HL-60/S4 (cell line): ENCODE results near the gene EPHA4.

Experiments used
- in situ Hi-C: fragments of 300-500 bp; cut with MboI; formaldehyde crosslinking; loops from 2 replicates; pipeline ENCODE4 v1.14.3; 2022; ENCODE audit warnings: low sequenced_read_pairs

Gene EPHA4

GRCh38 chr2:221572219-221572820 lies at the start of gene EPHA4:
Gene EPHA4 (minus strand): TSS chr2:221572304. CDS start chr2:221572248, 56 bp downstream.
- in situ Hi-C loops = loop anchor here (25.0 kb wide), 1 partner anchor 885 kb away; no protein-coding TSS in a partner anchor

- in situ Hi-C loops = no loop called here
Observed at GRCh38 chr2:221618007-221618406, 45.9 kb upstream of the EPHA4 start.

DNA sequence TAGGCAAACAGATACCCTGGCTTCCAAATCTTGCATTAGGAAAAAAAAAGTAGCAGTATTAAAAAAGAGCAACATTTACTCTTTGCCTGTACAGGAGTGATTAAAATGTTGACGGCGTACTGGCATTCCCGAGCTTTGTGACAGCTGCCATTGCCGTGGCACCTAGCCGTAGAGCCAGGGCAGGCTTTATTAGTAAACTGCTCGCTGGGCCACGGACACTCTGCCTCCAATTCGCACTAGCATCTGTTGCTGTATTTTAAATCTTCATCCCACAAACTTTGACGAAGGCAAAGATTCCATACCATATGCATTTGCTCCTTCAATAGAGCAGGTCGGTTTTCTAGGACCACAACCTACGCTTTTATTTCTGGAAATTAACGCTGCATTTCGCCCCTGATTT lies 44.5 kb upstream of the EPHA4 start:
- in situ Hi-C loops = no loop called here

GRCh38 chr2:221614274-221614673 lies 42.2 kb upstream of the EPHA4 start:
- in situ Hi-C loops = no loop called here

- in situ Hi-C loops = no loop called here
Observed at GRCh38 chr2:221612800-221613199, 40.7 kb upstream of the EPHA4 start.

DNA sequence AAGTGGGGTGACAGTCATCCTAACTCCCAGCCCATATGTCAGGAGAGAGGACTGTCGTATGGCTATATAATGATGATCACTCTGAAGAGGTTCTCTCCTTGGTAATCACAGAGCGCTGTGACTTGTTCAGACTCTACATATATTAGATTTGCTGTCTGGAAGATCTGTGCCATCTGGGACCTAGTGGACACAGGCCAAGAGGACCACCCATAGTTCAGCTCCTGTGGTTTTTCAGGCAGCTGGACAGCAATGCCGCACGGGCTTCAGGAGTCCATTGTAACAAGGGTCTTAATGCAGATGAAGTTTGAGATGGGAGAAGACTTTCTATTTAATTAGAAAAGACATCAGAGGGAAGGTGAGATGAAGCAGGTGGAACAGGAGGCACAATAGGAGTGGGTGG lies 40.1 kb upstream of the EPHA4 start:
- in situ Hi-C loops = no loop called here

DNA sequence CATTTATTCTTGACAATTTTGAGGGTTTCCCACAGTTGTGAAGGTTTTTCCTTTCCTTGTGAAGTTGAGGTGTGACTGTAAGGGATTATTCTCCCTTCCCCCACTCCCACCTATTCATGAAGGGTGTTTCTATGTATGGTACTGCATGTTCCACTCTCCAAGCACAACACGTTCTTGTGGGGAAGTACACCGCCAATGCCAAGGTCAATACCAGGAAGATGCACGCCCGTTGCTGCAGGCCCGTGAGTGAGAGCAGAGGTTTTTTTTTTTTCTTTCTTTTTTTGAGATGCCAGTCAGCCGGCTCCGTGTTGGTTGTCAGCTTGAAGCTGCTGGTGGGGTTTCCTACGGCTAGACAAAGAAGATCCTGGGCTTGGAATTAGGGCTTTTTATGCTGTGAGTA lies 38.6 kb upstream of the EPHA4 start:
- in situ Hi-C loops = no loop called here

GRCh38 chr2:221610255-221610654 lies 38.2 kb upstream of the EPHA4 start:
- in situ Hi-C loops = no loop called here

- in situ Hi-C loops = no loop called here
Observed at GRCh38 chr2:221608442-221608841, 36.3 kb upstream of the EPHA4 start.

DNA sequence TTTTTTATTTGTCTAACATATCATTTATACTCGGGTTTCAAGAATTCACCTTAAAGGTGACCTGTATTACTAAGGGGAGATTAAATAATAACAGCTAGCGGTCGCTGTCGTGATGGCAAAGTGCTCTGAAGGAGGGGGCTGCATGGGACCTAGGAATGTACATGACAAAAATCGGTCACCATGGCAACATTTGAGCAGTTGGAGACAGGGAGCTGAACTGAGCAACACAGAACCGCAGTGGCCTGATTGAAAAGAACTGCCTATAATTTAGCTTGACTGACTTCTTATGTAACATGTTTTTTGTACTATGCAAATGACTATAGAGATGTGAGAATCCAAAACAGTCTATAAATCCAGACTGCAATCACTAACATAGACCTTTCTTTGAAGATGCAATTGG lies 34.3 kb upstream of the EPHA4 start:
- in situ Hi-C loops = no loop called here

DNA sequence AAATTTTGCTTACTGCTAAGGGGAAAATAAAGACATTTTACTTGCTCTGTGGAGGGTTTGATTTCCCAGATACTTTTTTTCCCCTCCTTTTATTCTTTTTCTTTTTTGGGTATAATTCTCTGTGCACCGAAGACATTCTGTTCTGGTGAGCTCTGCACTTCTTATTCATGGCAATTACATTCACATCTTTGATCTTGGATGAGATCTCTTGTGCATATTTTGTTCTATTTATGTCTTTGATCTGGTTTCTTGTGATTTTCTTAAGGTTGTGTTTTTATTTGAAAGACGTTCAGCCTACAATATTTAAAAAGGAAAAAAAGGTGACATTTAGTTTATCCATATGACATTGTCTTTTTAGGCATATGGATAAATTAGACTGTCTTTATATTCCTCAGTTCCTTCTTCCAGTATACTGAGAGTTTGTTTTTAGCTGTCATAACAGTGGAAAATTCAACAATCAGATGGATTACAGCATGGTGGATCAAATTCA lies 33.7 kb upstream of the EPHA4 start:
- in situ Hi-C loops = no loop called here

GRCh38 chr2:221602938-221603337 lies 30.8 kb upstream of the EPHA4 start:
- in situ Hi-C loops = no loop called here

- in situ Hi-C loops = no loop called here
Observed at GRCh38 chr2:221601376-221601775, 29.3 kb upstream of the EPHA4 start.

GRCh38 chr2:221600388-221600787 lies 28.3 kb upstream of the EPHA4 start:
- in situ Hi-C loops = no loop called here

- in situ Hi-C loops = no loop called here
Observed at GRCh38 chr2:221596192-221596591, 24.1 kb upstream of the EPHA4 start.

- in situ Hi-C loops = no loop called here
Observed at GRCh38 chr2:221590861-221591365, 18.8 kb upstream of the EPHA4 start.

DNA sequence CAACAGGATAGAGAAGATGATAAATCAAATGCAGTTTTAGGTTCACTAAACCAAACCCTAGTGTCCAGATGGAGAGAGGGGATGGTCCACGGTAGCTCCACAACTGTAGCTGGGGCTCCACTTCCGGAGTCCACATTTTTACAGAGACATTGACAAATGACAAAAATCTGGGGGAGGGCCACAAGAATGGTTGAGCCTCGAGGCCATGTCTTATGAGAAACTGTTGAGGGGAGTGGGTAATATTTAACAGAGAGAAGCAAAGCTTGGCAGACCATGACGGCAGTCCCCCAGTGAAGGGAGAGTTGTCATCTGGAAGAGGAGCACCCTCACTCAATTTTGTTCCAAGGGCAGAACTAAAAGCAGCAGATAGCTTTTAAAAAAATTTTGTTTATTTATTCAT lies 17.6 kb upstream of the EPHA4 start:
- in situ Hi-C loops = no loop called here

GRCh38 chr2:221588306-221588985 lies 16.3 kb upstream of the EPHA4 start:
- in situ Hi-C loops = no loop called here

- in situ Hi-C loops = no loop called here
Observed at GRCh38 chr2:221581986-221582385, 9.9 kb upstream of the EPHA4 start.

GRCh38 chr2:221574231-221574570 lies 2.1 kb upstream of the EPHA4 start:
- in situ Hi-C loops = loop anchor here (25.0 kb wide), 1 partner anchor 887 kb away; no protein-coding TSS in a partner anchor

- in situ Hi-C loops = loop anchor here (25.0 kb wide), 1 partner anchor 886 kb away; no protein-coding TSS in a partner anchor
Observed at GRCh38 chr2:221573430-221574230, 1.5 kb upstream of the EPHA4 start.
